HepG2 (cell line): Measurements from ENCODE around the gene NUP54. TPM values are rescaled to one million over a fixed set of nuclear protein-coding genes. Genes with fewer than 3 reads are reported as not detected.

Experiments
- ATAC-seq: fragments of 200-7000 bp; cut with Tn5 transposase; 3 replicates; pipeline ENCODE4 v1.9.1; 2020; ENCODE audit warnings: mild to moderate bottlenecking, moderate library complexity
- BruUV-seq: library from RNA; stranded (reverse); fragments of 400-500 nt; replicated peaks from 2 replicates; lab custom pipeline; 2021; lab: Mats Ljungman, UMichigan
- CTCF ChIA-PET: fragments of 300-600 bp; formaldehyde crosslinking; extraction: SDS; loops from one replicate; lab custom pipeline; 2021; ENCODE audit warnings: low total read pairs, inconsistent platforms, low intra/inter-chr PET ratio; lab: Yijun Ruan, JAX
- POLR2A ChIA-PET: fragments of 350-600 bp; sonication (Branson Sonifier 250); formaldehyde crosslinking; loops from one replicate; lab custom pipeline; 2020; ENCODE audit warnings: antibody characterized with exemption, inconsistent platforms; lab: Yijun Ruan, JAX
- DNase-seq: peaks from one replicate; pipeline ENCODE4 v3.0.0-alpha.2; 2015; ENCODE audit warnings: low spot score
- FAIRE-seq: peaks from 3 replicates; lab custom pipeline; 2011; peaks lifted over from hg19 to GRCh38; lab: Jason Lieb, UNC
- H2AFZ ChIP-seq: one replicate; pipeline ENCODE4 v1.6.1; 2011; ENCODE audit warnings: low read length, inconsistent platforms
- H3K27ac ChIP-seq: fragments of 300-600 bp; 3 replicates; pipeline ENCODE4 v1.8.0; 2011; ENCODE audit warnings: mixed run types, mild to moderate bottlenecking, mixed read lengths, low read length, inconsistent platforms; ENCODE audit not compliant: insufficient read depth; ENCODE audit errors: extremely low read length
- H3K27me3 ChIP-seq, 2 experiments: fragments of 200-600 bp in 1 of 2; 2 replicates in 1 of 2; 3 replicates in 1 of 2; pipeline versions ENCODE4 v1.6.0 to v1.8.0; 2011; ENCODE audit warnings: low read length in 2 of 2, mild to moderate bottlenecking in 2 of 2, moderate library complexity in 2 of 2, inconsistent platforms in 1 of 2; ENCODE audit not compliant: insufficient read depth in 2 of 2, control insufficient read depth in 1 of 2
- H3K36me3 ChIP-seq, 2 experiments: fragments of 200-600 bp in 1 of 2; replicated peaks in 1 of 2; 2 replicates in 1 of 2; 3 replicates in 1 of 2; pipeline versions ENCODE4 v1.5.1 to v1.8.0; 2011; ENCODE audit warnings: low read length in 2 of 2, inconsistent platforms in 1 of 2; ENCODE audit not compliant: insufficient read depth in 2 of 2, control insufficient read depth in 1 of 2
- H3K4me1 ChIP-seq: 2 replicates; pipeline ENCODE4 v1.5.1; 2012; ENCODE audit warnings: low read length, inconsistent platforms; ENCODE audit not compliant: insufficient read depth
- H3K4me2 ChIP-seq: 2 replicates; pipeline ENCODE4 v1.6.0; 2011; ENCODE audit warnings: low read depth, low read length, inconsistent platforms
- H3K4me3 ChIP-seq, 3 experiments: fragments of 200-600 bp in 1 of 3; sonication (generic), shearing (Covaris generic) in 1 of 3; replicated peaks in 1 of 3; 2 replicates each; pipeline ENCODE4 v1.5.1; 2011 to 2016; ENCODE audit warnings: low read length in 3 of 3, inconsistent platforms in 2 of 3, low read depth in 2 of 3, mild to moderate bottlenecking in 2 of 3, control low read depth in 1 of 3, mixed read lengths in 1 of 3; ENCODE audit not compliant: insufficient read depth in 1 of 3
- H3K79me2 ChIP-seq: one replicate; pipeline ENCODE4 v1.6.1; 2011; ENCODE audit warnings: low read length, inconsistent platforms; ENCODE audit not compliant: insufficient read depth
- H3K9ac ChIP-seq: 2 replicates; pipeline ENCODE4 v1.6.0; 2011; ENCODE audit warnings: mild to moderate bottlenecking, low read depth, low read length, inconsistent platforms; ENCODE audit not compliant: insufficient read depth
- H3K9me3 ChIP-seq: 2 replicates; pipeline ENCODE4 v1.5.1; 2012; ENCODE audit warnings: mild to moderate bottlenecking, low read length
- H4K20me1 ChIP-seq: 2 replicates; pipeline ENCODE4 v1.6.0; 2011; ENCODE audit warnings: inconsistent platforms, mild to moderate bottlenecking, low read length, moderate library complexity; ENCODE audit not compliant: insufficient read depth
- IKZF4 ChIP-seq: sonication (generic); formaldehyde crosslinking; IDR thresholded peaks from 2 replicates; pipeline ENCODE4 v1.5.1; 2020; ENCODE audit warnings: borderline replicate concordance, mild to moderate bottlenecking, low read depth, missing genetic modification reagents; ENCODE audit errors: not compliant biosample characterization
- IRF2 ChIP-seq: IDR thresholded peaks from 2 replicates; pipeline ENCODE4 v1.6.1; 2018; ENCODE audit warnings: missing genetic modification reagents, missing compliant biosample characterization
- MAF1 ChIP-seq: sonication (generic); formaldehyde crosslinking; IDR thresholded peaks from 2 replicates; pipeline ENCODE4 v1.5.0; 2020; ENCODE audit warnings: missing genetic modification reagents, borderline replicate concordance
- MED8 ChIP-seq: sonication (generic); formaldehyde crosslinking; IDR thresholded peaks from 2 replicates; pipeline ENCODE4 v1.8.1; 2023; ENCODE audit warnings: mild to moderate bottlenecking, missing genetic modification reagents; ENCODE audit not compliant: insufficient replicate concordance
- NFYC ChIP-seq: IDR thresholded peaks from 2 replicates; pipeline ENCODE4 v1.6.1; 2016; ENCODE audit warnings: missing genetic modification reagents, missing compliant biosample characterization
- PCBP2 ChIP-seq: fragments of 200-400 bp; formaldehyde crosslinking; optimal IDR thresholded peaks from 2 replicates; pipeline ENCODE3; 2018; ENCODE audit warnings: low read length, low read depth; ENCODE audit not compliant: poor library complexity, severe bottlenecking
- RFX5 ChIP-seq: IDR thresholded peaks from 2 replicates; pipeline ENCODE4 v1.6.1; 2011; ENCODE audit warnings: low read depth, low read length, improper control_type of control experiment
- USF2 ChIP-seq, 2 experiments: sonication (generic) in 1 of 2; formaldehyde crosslinking in 1 of 2; IDR thresholded peaks; 2 replicates each; pipeline versions ENCODE4 v1.5.1 to v1.6.1; 2011 to 2020; ENCODE audit warnings: borderline replicate concordance in 1 of 2, low read depth in 1 of 2, low read length in 1 of 2, mild to moderate bottlenecking in 1 of 2, missing genetic modification reagents in 1 of 2, moderate library complexity in 1 of 2
- ZBTB42 ChIP-seq: sonication (generic); formaldehyde crosslinking; IDR thresholded peaks from 2 replicates; pipeline ENCODE4 v1.5.0; 2020; ENCODE audit warnings: mild to moderate bottlenecking, missing genetic modification reagents
- ZFP90 ChIP-seq: sonication (generic); formaldehyde crosslinking; IDR thresholded peaks from 2 replicates; pipeline ENCODE4 v1.8.0; 2022; ENCODE audit warnings: missing genetic modification reagents, mild to moderate bottlenecking, inconsistent platforms, borderline replicate concordance
- ZNF143 ChIP-seq: sonication (generic); formaldehyde crosslinking; IDR thresholded peaks from 2 replicates; pipeline ENCODE4 v1.4.0; 2020; ENCODE audit warnings: missing genetic modification reagents
- ZNF441 ChIP-seq: sonication (generic); formaldehyde crosslinking; IDR thresholded peaks from 2 replicates; pipeline ENCODE4 v1.7.0; 2021; ENCODE audit warnings: missing genetic modification reagents, borderline replicate concordance
- ZNF792 ChIP-seq: IDR thresholded peaks from 2 replicates; pipeline ENCODE4 v1.6.1; 2016
- WGBS: methylation state at CpG from one replicate; pipeline ENCODE4 v1.1.6; 2017; ENCODE audit warnings: low lambda C conversion rate; 5-methylcytosine and 5-hydroxymethylcytosine counted together
- in situ Hi-C: cut with HindIII; loops from 2 replicates; pipeline ENCODE4 v1.10.0; 2017; ENCODE audit warnings: low pct_unique_long_range_greater_than_20kb; ENCODE audit not compliant: extremely low pct_ligation_motif_present
- intact Hi-C: fragments of 100-400 bp; cut with micrococcal nuclease; formaldehyde crosslinking; loops from one replicate; pipeline ENCODE4 v1.10.0; 2022; ENCODE audit not compliant: unreplicated experiment
- polyA plus RNA-seq, 8 experiments: library from polyadenylated mRNA; depleted of rRNA in 3 of 8; stranded (reverse) in 7 of 8; unstranded in 1 of 8; fragments of >200 nt; fragmentation: Illumina TruSeq in 4 of 8; extraction: Trizol in 4 of 8; gene quantifications; 2 replicates each; pipeline versions ENCODE4 v1.2.1 to v1.2.3, GENCODE V29; 2011 to 2016; ENCODE audit warnings: low read depth in 4 of 8, missing spikeins in 1 of 8, mixed read lengths in 1 of 8; ENCODE audit not compliant: insufficient read depth in 1 of 8
- total RNA-seq, 5 experiments: library from RNA; depleted of rRNA; stranded (reverse); fragments of >200 nt; fragmentation: Illumina TruSeq; extraction: Trizol; gene quantifications; 2 replicates each; pipeline ENCODE4 v1.2.3, GENCODE V29; 2016; ENCODE audit warnings: low read depth in 1 of 5
- TF ChIP-seq, protein P1 (sequence below): sonication (generic); formaldehyde crosslinking; IDR thresholded peaks from 2 replicates; pipeline ENCODE4 v1.4.0; 2020; ENCODE audit warnings: missing genetic modification reagents

NUP54 gene
- total and polyA plus RNA-seq, 2 of the 13 experiments (the other 11 are each of a cell fraction or from before 2014, with no cell fraction given) = 36.1 to 69.3 TPM

- H3K79me2 ChIP-seq = peaks cover 20% of the 10 kb centered on the region
- peaks cover 59% of the 10 kb centered on the region for H3K4me1 ChIP-seq
- intact Hi-C loops = no loop called here
- TF ChIP-seq PCBP2 (no peak), ZFP90 (CRISPR knock-in tag) (no peak), ZNF441 (no peak)
- no peak overlapping the region for H3K9ac ChIP-seq
- 100% methylated on average over 2 of the region's 2 CpGs for WGBS
- ChIA-PET POLR2A (no interaction called here), CTCF (no interaction called here)
- H3K4me3 ChIP-seq = no peak overlapping the region
- no peaks in the 10 kb centered on the region for H3K9me3 ChIP-seq
- FAIRE-seq (no peak), ATAC-seq (no peak), DNase-seq (no peak)
- no TSS peak for BruUV-seq
- no peak overlapping the region for H3K4me2 ChIP-seq
- in situ Hi-C loops = no loop called here
- H3K27me3 ChIP-seq = no peaks in the 10 kb centered on the region
- no peak overlapping the region for H3K27ac ChIP-seq
- H3K36me3 ChIP-seq = peaks cover 9 to 36% of the 10 kb centered on the region in 2 experiments; a peak in 4 of 5 replicates
- no peak overlapping the region for H2AFZ ChIP-seq
- no peaks in the 10 kb centered on the region for H4K20me1 ChIP-seq
Measured at GRCh38 chr4:76196376-76196775, 48.2 kb upstream of the NUP54 start.

GRCh38 chr4:76195326-76195725 lies 47.1 kb upstream of the NUP54 start:
- no peak overlapping the region for H3K4me3 ChIP-seq
- H3K9me3 ChIP-seq = no peaks in the 10 kb centered on the region
- no peaks in the 10 kb centered on the region for H3K27me3 ChIP-seq
- peaks cover 16% of the 10 kb centered on the region for H3K79me2 ChIP-seq
- WGBS = 95% methylated on average over 3 of the region's 3 CpGs
- in situ Hi-C loops = no loop called here
- H3K36me3 ChIP-seq = peaks cover 9 to 36% of the 10 kb centered on the region in 2 experiments; a peak in 4 of 5 replicates
- H3K9ac ChIP-seq = no peak overlapping the region
- CTCF ChIA-PET = no interaction called here
- no peak overlapping the region for H3K27ac ChIP-seq
- POLR2A ChIA-PET = no interaction called here
- no peak overlapping the region for H2AFZ ChIP-seq
- H3K4me1 ChIP-seq = peaks cover 48% of the 10 kb centered on the region
- no TSS peak for BruUV-seq
- DNase-seq (no peak), ATAC-seq (no peak), FAIRE-seq (no peak)
- intact Hi-C loops = no loop called here
- H3K4me2 ChIP-seq = no peak overlapping the region
- no peaks in the 10 kb centered on the region for H4K20me1 ChIP-seq
- TF ChIP-seq ZBTB42 (CRISPR knock-in tag) = no peak
- TF ChIP-seq ZNF143 (CRISPR knock-in tag) = no peak
- no peak for TF ChIP-seq USF2 (IDR thresholded peaks at IDR 0.05; ENCODE audit: low read depth, low read length)
- no peak for TF ChIP-seq USF2 (CRISPR knock-in tag; IDR thresholded peaks at IDR 0.05; ENCODE audit: borderline replicate concordance)
- no peak for TF ChIP-seq NFYC (CRISPR knock-in tag)
- TF ChIP-seq MED8 (CRISPR knock-in tag) = no peak
- TF ChIP-seq, protein P1, sequence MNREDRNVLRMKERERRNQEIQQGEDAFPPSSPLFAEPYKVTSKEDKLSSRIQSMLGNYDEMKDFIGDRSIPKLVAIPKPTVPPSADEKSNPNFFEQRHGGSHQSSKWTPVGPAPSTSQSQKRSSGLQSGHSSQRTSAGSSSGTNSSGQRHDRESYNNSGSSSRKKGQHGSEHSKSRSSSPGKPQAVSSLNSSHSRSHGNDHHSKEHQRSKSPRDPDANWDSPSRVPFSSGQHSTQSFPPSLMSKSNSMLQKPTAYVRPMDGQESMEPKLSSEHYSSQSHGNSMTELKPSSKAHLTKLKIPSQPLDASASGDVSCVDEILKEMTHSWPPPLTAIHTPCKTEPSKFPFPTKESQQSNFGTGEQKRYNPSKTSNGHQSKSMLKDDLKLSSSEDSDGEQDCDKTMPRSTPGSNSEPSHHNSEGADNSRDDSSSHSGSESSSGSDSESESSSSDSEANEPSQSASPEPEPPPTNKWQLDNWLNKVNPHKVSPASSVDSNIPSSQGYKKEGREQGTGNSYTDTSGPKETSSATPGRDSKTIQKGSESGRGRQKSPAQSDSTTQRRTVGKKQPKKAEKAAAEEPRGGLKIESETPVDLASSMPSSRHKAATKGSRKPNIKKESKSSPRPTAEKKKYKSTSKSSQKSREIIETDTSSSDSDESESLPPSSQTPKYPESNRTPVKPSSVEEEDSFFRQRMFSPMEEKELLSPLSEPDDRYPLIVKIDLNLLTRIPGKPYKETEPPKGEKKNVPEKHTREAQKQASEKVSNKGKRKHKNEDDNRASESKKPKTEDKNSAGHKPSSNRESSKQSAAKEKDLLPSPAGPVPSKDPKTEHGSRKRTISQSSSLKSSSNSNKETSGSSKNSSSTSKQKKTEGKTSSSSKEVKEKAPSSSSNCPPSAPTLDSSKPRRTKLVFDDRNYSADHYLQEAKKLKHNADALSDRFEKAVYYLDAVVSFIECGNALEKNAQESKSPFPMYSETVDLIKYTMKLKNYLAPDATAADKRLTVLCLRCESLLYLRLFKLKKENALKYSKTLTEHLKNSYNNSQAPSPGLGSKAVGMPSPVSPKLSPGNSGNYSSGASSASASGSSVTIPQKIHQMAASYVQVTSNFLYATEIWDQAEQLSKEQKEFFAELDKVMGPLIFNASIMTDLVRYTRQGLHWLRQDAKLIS (CRISPR knock-in tag) = no peak
- TF ChIP-seq RFX5 = no peak
- TF ChIP-seq MAF1 (CRISPR knock-in tag) = no peak
- no peak for TF ChIP-seq IRF2 (CRISPR knock-in tag)
- no peak for TF ChIP-seq ZNF792 (CRISPR knock-in tag)
- no peak for TF ChIP-seq IKZF4 (CRISPR knock-in tag)
